ENCODE measurements around the gene EGFL8.
"Not testable (repeated sequence)": the region's sequence is repeated elsewhere in the genome, so short reads cannot be mapped to it uniquely, and the experiment has no call there.

Gene EGFL8

DNA sequence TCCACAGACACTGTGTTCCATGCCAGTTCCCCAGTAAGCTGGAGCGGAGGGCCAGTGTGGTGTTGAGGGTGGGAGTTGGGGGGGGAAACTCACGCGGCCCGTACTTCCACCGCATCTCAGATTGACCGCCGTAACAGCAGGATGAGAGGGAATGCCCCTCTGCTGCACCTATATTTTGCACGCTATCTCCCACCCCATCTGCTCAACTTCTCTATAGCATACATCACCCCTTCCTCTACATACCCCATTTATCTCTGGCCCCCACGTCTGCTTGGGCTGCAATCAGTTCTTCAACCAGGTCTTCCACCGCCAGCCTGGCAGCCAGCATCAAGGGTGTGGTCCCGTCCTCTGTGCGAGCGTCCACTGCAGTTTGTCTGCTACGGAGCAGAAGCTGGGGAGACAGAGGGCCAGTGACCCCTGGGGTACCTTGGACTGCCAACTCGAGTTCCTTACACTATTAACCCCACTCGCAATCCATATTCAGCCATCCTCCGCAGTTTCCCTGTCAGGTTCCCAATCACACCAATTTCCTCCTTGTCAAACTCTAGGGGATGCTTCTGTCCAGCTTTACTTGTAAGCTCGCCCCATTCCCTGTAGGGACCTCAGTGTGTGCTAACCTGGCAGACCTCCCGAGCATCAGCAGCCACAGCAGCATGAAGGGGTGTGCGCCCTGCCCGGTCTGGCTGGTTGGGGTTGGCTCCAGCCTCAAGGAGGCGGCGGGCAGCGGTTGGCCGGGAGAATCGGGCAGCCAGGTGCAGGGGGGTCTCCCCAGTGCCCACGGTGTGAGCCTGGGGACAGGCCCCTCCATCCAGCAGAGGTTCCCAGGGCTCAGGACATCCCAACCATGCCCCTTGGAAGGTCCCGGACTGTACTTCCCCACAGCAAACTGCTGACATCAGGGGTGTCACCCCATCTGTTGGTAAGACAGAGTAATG is 32.6 kb downstream of the EGFL8 start:
- peak in 9 of 14 donors; percentile 43 to 72 (median 64) for DNase-seq

DNA sequence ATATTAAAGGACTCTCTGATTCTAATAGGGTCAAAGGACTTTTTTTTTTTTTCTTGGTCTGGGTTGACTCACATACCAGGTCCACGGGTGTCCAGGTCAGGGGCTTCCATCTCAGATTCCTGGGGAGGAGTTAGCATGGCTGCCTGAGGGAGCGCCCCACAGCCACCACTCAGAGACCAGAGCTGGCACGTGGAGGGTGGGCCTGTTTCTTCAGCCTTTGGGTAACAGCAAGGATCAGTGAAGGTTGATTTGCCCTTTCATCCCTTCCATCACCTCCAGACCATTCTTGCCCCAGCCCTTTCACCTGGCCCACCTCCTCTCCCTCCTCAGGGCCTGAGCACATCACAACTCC is 33.9 kb downstream of the EGFL8 start:
- no peak for DNase-seq

DNA sequence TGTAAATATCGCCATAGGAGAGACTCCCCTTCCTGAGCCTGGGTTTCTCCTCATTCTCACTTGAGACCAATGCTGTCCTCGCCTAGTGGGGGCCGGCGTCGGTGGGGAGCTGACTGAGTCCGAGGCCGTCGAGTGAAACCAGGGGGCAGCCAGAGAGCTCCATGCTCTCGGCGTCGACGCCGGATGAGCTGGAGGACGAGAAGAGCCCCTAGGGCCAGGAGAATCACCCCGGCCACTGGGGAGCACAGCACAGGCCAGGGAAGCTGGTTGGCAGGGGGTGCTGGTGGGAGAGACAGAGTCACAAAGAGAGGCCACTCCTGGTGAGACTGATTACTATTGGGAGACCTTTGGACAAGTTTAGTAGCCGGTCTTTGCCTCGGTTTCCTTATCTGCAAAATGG is 34.5 kb downstream of the EGFL8 start:
- DNase-seq = no peak

DNA sequence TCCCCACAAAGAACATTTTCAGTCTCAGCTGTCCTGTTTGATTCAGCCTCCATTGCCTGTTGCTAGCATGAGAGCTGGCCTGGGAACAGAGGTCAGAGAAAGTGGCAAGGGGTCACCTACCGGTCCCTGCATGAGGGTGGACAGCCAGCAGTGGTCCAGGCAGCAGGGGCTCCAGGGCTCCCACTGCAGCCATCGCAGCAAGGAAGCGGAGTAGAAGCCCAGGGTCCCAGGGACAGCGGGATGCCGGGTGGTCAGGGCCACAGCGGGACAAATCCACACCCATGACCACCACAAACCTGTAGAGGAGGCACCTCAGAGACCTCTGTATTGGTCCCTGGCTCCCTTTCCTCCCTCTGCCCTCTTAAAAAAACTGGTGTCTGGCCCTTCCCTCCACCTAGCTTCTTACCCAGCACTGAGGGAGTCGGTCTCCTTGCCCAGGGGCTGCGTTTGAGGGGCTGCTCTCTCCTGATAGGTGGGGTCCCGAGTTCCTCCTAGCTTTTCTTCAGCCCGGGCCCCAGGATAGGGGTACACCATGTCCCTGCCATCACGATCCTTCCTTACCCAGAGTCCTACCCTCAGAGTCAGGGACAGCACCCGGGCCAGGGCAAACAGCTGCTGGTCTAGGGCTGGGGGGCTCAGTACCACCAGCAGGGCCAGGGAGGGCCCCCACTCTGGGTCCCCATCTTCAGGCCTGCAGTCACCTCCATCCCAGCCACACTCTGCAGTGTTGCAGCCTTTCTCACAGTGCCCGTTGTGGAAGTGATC is 36.5 kb downstream of the EGFL8 start:
- no peak for DNase-seq

DNA sequence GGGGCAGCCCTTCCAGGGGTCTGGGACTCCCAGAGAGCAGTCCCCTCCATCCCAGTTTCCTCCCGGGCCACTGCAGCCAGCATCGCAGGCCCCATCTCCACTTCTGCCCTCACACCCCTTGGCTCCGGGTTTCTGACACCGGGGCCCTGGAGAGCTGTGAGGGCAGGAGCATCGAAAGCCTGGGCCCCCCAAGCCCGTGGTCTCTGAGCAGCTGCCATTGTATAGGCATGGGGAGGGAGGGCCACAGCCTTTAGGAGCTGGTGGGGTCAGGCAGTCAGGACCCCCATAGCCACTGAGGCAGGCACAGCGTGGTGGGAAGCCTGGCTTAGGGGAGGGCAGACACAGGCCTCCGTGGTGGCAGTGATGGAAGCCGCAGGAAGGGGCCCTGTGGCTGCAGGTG is 37.8 kb downstream of the EGFL8 start:
- DNase-seq = no peak

DNA sequence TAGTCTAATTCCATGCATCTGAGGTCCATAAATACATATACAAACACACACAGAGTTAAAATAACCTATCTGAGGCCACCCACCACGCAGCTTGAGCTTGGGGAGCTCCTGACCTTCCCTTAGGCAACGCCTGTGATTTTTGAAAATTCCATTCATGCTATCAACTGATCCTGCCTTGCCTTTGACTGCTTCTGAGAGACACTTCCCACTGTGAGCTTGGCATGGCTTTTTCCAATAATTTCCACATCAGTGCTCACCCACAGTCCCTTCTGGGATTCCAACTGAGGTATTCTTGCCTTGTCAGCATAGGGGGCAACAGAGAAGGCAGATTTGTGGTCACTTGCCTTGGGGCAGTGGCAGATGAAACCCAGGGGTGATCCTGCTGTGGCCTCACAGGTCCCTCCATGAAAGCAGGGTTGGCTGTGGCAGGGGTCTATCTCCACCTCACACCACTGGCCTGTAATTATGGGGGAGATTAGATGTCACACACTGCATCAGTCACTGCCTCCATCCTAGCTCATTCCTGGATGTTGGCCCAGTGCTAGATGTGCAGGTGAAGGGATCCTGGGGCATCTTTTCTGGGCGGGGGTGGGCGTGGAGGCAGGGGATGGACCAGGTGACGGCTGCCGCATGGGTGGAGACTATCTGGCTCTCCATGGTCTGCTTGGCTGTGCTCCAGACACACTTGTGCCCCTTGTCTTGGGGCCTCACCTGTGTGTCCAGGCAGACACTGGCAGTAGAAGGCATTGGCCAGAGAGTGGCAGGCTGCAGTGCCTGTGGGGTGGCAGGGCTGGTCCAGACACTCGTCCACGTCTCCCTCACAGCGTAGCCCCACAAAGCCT is 39.3 kb downstream of the EGFL8 start:
- no peak for DNase-seq

DNA sequence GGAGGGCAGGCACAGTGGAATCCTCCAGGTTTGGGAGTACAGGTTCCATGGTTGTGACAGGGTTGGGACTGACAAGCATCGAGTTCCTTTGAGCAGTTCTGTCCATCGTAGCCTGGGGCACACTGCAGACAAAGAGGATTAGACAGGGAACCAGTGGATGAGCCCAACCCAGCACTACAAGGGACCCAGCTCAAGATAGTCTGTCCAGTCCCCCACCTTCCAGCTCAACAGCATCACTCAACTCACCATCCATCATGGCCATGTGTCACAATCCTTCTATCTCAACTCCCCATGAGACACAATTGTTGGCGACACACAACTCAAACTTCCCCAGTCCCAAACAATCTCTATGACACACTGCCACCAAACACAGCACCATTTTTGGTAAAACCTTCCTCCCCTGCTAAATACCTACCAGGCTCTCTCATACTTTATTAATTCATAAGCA is 39.9 kb downstream of the EGFL8 start:
- no peak for DNase-seq

DNA sequence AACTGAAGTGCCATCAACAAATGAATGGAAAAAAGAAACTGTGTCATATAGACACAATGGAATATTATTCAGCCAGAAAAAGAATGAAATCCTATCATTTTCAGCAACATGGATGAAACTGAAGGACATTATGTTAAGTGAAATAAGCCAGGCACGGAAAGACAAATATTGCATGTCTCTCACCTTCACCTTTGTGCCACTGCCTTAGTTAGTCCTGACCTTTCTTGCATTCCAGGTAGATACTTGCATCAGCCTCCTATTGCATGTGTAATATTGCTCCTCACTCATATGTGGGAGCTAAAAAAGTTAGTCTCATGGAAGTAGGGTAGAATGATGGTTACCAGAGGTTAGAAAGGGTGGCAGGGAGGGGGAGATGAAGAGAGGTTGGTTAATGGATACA is 44.6 kb downstream of the EGFL8 start:
- no peak for DNase-seq

DNA sequence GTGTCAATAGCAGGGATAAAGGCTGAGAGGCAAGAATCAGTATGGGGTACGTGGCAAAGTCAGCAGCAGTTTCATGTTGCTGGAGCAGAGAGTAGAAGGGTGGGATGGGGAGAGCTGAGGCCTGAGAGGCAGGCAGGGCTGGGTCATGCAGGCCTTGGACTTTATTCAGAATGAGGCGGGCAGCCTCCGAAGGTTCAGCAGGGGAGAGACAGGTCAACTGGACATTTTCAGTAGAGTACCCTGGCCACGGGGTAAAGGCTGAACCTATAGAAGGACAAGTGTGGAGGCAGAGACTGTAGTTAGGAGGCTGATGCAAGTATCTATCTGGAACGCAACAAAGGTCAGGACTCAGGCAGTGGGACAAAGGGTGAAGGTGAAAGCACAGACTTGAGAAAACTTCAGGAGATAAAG is 45.8 kb downstream of the EGFL8 start:
- no peak for DNase-seq

DNA sequence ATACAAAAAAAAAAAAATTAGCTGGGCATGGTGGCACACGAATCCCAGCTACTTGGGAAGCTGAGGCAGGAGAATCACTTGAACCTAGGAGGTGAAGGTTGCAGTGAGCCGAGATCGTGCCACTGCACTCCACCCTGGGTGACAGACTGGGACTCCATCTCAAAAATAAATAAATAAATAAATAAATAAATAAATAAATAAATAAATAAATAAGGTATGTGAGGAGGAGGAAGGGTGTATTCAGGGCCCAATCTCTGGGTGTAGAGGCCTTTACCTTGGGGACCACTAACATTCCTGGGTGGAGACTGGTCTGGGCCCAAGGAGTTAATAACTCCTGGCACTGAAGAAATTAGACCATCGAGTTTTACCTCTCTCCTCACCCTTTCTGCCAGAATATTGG is 47.0 kb downstream of the EGFL8 start:
- DNase-seq = not testable (repeated sequence)

DNA sequence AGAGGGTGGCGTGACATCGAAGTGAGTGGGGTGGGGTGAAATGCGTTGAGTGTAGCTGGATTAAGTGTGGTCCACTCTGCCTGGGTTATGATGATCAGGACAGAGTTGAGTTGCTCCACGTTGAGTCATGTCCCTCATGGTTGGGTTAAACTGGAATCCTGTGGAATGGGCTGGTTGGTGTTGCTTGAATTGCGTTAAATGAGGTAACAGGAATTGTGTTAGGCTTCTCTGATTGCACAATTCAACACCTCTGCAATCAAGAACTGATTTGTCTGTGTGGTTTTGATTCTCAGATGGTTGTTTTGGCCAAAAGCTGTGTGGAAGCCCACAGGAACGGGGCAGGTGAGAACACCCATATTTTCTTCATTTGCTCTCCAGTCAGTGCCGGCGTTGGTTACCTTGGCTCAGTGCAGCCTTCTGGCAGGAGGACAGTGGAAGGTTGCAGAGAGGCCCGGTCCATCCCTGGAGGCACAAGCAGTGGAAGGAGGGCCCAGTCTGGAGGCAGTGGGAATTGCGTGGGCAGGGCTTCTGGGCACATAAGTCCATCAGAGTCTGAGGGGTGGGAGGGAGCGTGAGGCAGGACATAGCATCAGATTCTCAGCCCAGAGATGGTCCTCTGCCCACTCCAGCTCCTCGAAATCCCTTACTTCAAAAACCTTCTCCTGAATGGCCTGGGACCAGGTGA is 47.8 kb downstream of the EGFL8 start:
- no peak for DNase-seq

DNA sequence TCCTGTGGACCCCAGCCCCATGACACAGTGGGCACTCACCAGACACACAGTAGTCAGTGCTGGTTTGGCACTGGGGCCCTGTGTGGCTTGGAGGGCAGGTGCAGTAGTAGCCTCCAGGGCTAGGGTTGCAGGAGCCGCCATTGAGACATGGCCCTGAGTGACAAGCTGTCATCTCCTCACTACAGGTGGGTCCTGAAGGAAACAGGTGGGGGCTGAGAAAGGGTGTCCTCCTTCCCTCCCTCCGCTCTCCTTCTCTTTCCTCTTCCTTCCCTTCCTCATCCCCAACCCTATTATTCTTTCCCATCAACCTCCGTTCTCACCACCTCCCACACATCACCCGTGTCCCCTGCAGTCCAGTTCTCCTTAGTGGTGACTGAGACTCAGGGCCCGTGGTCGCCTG is 49.3 kb downstream of the EGFL8 start:
- no peak for DNase-seq

DNA sequence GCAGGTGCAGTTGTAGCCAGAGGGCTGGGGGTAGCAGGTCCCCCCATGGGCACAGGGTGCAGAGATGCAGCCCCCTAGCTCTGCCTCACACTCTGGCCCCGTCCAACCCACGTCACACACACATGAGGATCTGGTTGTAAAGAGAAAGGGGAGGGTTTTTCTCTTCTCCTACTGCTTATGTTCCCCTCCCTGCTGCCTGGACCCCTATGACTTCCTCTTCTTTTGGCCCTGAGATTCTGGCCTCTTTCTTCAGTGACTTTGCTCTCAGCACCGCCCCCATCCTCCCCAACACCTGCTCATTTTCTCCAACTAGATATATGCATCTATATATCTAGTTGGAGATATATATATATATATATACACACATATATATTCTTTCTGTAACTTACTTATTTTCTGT is 49.7 kb downstream of the EGFL8 start:
- no peak for DNase-seq

DNA sequence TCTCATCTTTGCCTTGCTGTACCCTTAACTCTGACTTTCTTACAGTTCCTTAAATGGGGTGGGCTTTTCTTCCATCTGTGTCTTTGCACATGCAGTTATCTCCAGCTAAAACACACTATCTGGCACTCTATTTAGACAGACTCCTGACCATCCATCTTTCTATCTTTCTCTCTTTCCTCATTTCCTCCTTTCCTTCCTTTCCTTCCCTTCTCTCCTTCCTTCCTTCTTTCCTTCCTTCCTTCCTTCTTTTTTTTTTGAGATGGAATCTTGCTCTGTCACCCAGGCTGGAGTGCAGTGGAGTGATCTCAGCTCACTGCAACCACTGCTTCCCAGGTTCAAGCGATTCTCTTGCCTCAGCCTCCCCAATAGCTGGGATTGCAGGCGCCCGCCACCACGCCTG is 51.2 kb downstream of the EGFL8 start:
- no peak for DNase-seq

DNA sequence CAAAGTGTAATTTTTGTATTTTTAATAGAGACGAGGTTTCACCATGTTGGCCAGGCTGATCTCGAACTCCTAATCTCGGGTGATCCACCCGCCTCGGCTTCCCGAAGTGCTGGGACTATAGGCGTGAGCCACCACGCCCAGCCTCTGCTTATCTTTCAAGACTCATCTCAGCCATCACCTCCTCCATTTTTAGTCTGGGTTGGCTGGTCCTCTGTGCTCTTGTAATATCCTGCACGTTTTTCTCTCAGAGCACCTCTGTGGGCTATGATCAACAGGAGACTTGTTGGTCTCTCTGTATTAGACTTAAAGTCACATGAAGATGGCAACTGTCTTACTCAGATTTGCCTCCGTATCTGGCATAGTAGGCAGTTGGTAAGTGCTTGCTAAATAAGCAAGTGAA is 51.9 kb downstream of the EGFL8 start:
- DNase-seq = no peak

DNA sequence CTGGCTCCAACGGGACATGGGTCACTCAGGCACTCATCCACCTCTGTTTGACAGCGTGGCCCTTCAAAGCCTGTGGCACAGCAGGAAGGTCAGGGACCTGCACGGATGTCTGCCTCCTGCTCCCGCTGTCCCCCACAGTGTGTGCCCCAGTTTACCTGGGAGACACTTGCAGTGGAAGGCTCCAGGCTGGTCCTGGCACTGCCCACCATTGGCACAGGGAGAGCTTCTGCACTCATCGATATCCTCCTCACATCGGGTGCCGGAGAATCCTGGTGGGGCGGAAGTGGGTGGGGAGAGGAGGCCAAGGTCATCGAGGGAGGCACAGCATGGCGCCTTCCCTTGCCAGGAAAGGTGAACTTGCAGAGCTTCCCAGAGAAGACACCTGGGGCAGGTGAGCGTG is 52.6 kb downstream of the EGFL8 start:
- no peak for DNase-seq
